CD4-positive, alpha-beta T cell (primary cell): Measurements from ENCODE around the gene CDH4. TPM values are rescaled to one million over a fixed set of nuclear protein-coding genes. Genes with fewer than 3 reads are reported as not detected.

Experiments used
- ATAC-seq: fragments of 200-7000 bp; cut with Tn5 transposase; one replicate; pipeline ENCODE4 v1.10.0; 2022; ENCODE audit warnings: mild to moderate bottlenecking; ENCODE audit not compliant: poor library complexity
- CTCF ChIA-PET: fragments of 350-600 bp; sonication (Branson Sonifier 250); formaldehyde crosslinking; loops from one replicate; lab custom pipeline; 2021; ENCODE audit warnings: antibody characterized with exemption, inconsistent platforms; lab: Charles Lee
- POLR2A ChIA-PET: fragments of 350-600 bp; sonication (Branson Sonifier 250); formaldehyde crosslinking; loops from one replicate; lab custom pipeline; 2021; ENCODE audit warnings: antibody characterized with exemption, inconsistent platforms; lab: Charles Lee
- DNase-seq, 14 experiments: peaks; one replicate each; pipeline ENCODE4 v3.0.0-alpha.2; 2013 to 2020; ENCODE audit warnings: mixed read lengths in 2 of 14
- H3K27ac ChIP-seq, 2 donors: one replicate each; pipeline versions ENCODE4 v1.5.1 to v1.7.0; 2013; ENCODE audit warnings: low read length in 2 of 2, low read depth in 1 of 2, mild to moderate bottlenecking in 1 of 2
- H3K27me3 ChIP-seq, 2 experiments: 1 replicate in 1 of 2; 2 replicates in 1 of 2; pipeline versions ENCODE4 v1.6.1 to v1.7.0; 2013; ENCODE audit warnings: low read length in 2 of 2, control low read depth in 1 of 2, mild to moderate bottlenecking in 1 of 2, moderate library complexity in 1 of 2; ENCODE audit not compliant: insufficient read depth in 2 of 2, control insufficient read depth in 1 of 2
- H3K36me3 ChIP-seq: one replicate; pipeline ENCODE4 v1.6.1; 2013; ENCODE audit warnings: low read length, control low read depth; ENCODE audit not compliant: insufficient read depth
- H3K4me1 ChIP-seq: one replicate; pipeline ENCODE4 v1.6.1; 2013; ENCODE audit warnings: low read length, control low read depth; ENCODE audit not compliant: insufficient read depth
- H3K4me3 ChIP-seq: one replicate; pipeline ENCODE4 v1.5.1; 2013; ENCODE audit warnings: mild to moderate bottlenecking, low read length, moderate library complexity
- H3K9me3 ChIP-seq, 2 experiments: 1 replicate in 1 of 2; 2 replicates in 1 of 2; pipeline versions ENCODE4 v1.6.1 to v1.7.0; 2013; ENCODE audit warnings: low read length in 2 of 2, mild to moderate bottlenecking in 2 of 2, control low read depth in 1 of 2, moderate library complexity in 1 of 2; ENCODE audit not compliant: control insufficient read depth in 1 of 2, insufficient read depth in 1 of 2
- H3K27ac Mint-ChIP-seq: one replicate; pipeline ENCODE4 v1.8.0; 2020; ENCODE audit warnings: mixed read lengths
- H3K27me3 Mint-ChIP-seq: one replicate; pipeline ENCODE4 v1.8.0; 2021; ENCODE audit warnings: mixed read lengths
- H3K36me3 Mint-ChIP-seq: one replicate; pipeline ENCODE4 v1.8.0; 2021; ENCODE audit warnings: low read depth, mixed read lengths
- H3K4me1 Mint-ChIP-seq: one replicate; pipeline ENCODE4 v1.8.0; 2021; ENCODE audit warnings: low read depth, mixed read lengths
- H3K4me3 Mint-ChIP-seq: one replicate; pipeline ENCODE4 v1.8.0; 2020; ENCODE audit warnings: mild to moderate bottlenecking, mixed read lengths
- H3K9me3 Mint-ChIP-seq: one replicate; pipeline ENCODE4 v1.8.0; 2020; ENCODE audit warnings: mixed read lengths
- CTCF ChIP-seq: fragments of 200-600 bp; IDR thresholded peaks from one replicate; pipeline ENCODE4 v1.8.0; 2022; ENCODE audit warnings: antibody characterized with exemption, mild to moderate bottlenecking
- intact Hi-C, 2 experiments: fragments of 100-400 bp; cut with DNase I in 1 of 2; cut with micrococcal nuclease in 1 of 2; formaldehyde crosslinking; loops; one replicate each; pipeline versions ENCODE4 v1.15.1 to v1.9.0; 2023 to 2025; cut with DNase I, micrococcal nuclease
- total RNA-seq, 174 experiments: library from RNA in 2 of 174; stranded (reverse) in 2 of 174; gene quantifications; one replicate each; pipeline ENCODE4 v1.2.3 and lab custom pipeline; 2021 to 2026

Gene CDH4
- total RNA-seq, 2 experiments from 2014 or later = 0.11 TPM

GRCh38 chr20:61588411-61589385, 336.6 kb downstream of the CDH4 start:
- intact Hi-C loops = no loop called here
- CTCF ChIA-PET = no interaction called here

GRCh38 chr20:61590236-61590635, 338.2 kb downstream of the CDH4 start:
- POLR2A ChIA-PET = no interaction called here
- CTCF ChIA-PET = no interaction called here

More at GRCh38 chr20:61588411-61589385, 336.6 kb downstream of the CDH4 start:
- H3K27me3 ChIP-seq = no peaks in the 10 kb centered on the region
- H3K36me3 ChIP-seq = no peaks in the 10 kb centered on the region
- no peaks in the 10 kb centered on the region for H3K4me1 Mint-ChIP-seq
- no peak for TF ChIP-seq CTCF
- H3K4me1 ChIP-seq = no peaks in the 10 kb centered on the region
- H3K27ac Mint-ChIP-seq = no peak overlapping the region
- H3K27me3 Mint-ChIP-seq = no peaks in the 10 kb centered on the region
- H3K27ac ChIP-seq = no peak overlapping the region
- H3K9me3 Mint-ChIP-seq = peaks cover 5% of the 10 kb centered on the region
- no peaks in the 10 kb centered on the region for H3K36me3 Mint-ChIP-seq
- DNase-seq = no peak
- ATAC-seq = no peak
- H3K9me3 ChIP-seq = peaks cover 0 to 46% of the 10 kb centered on the region in 2 experiments
- no peak overlapping the region for H3K4me3 Mint-ChIP-seq
- H3K4me3 ChIP-seq = no peak overlapping the region
- POLR2A ChIA-PET = no interaction called here

GRCh38 chr20:61593516-61593915, 341.5 kb downstream of the CDH4 start:
- TF ChIP-seq CTCF = no peak
- no peak overlapping the region for H3K4me3 ChIP-seq
- no peak for ATAC-seq
- Mint-ChIP-seq H3K27me3 (no peaks in the 10 kb centered on the region), H3K36me3 (no peaks in the 10 kb centered on the region), H3K9me3 (peaks cover 13% of the 10 kb centered on the region), H3K27ac (no peak overlapping the region), H3K4me1 (no peaks in the 10 kb centered on the region), H3K4me3 (no peak overlapping the region)
- DNase-seq = no peak
- no peaks in the 10 kb centered on the region for H3K36me3 ChIP-seq
- no peaks in the 10 kb centered on the region for H3K27me3 ChIP-seq
- CTCF ChIA-PET = no interaction called here
- peaks cover 5 to 68% of the 10 kb centered on the region in 2 experiments for H3K9me3 ChIP-seq
- intact Hi-C loops = no loop called here
- H3K27ac ChIP-seq = no peak overlapping the region
- POLR2A ChIA-PET = no interaction called here
- H3K4me1 ChIP-seq = no peaks in the 10 kb centered on the region

More at GRCh38 chr20:61590236-61590635, 338.2 kb downstream of the CDH4 start:
- no peak overlapping the region for H3K27ac Mint-ChIP-seq
- intact Hi-C loops = no loop called here
- Histone ChIP-seq H3K27me3 (no peaks in the 10 kb centered on the region), H3K27ac (no peak overlapping the region), H3K36me3 (no peaks in the 10 kb centered on the region), H3K4me1 (no peaks in the 10 kb centered on the region), H3K9me3 (peaks cover 0 to 51% of the 10 kb centered on the region in 2 experiments), H3K4me3 (no peak overlapping the region)
- no peak overlapping the region for H3K4me3 Mint-ChIP-seq
- no peak for TF ChIP-seq CTCF
- H3K27me3 Mint-ChIP-seq = no peaks in the 10 kb centered on the region
- peaks cover 5% of the 10 kb centered on the region for H3K9me3 Mint-ChIP-seq
- no peak for ATAC-seq
- no peak for DNase-seq
- no peaks in the 10 kb centered on the region for H3K36me3 Mint-ChIP-seq
- no peaks in the 10 kb centered on the region for H3K4me1 Mint-ChIP-seq
